ENCODE measurements around the gene DAAM1.

DAAM1 gene

DNA sequence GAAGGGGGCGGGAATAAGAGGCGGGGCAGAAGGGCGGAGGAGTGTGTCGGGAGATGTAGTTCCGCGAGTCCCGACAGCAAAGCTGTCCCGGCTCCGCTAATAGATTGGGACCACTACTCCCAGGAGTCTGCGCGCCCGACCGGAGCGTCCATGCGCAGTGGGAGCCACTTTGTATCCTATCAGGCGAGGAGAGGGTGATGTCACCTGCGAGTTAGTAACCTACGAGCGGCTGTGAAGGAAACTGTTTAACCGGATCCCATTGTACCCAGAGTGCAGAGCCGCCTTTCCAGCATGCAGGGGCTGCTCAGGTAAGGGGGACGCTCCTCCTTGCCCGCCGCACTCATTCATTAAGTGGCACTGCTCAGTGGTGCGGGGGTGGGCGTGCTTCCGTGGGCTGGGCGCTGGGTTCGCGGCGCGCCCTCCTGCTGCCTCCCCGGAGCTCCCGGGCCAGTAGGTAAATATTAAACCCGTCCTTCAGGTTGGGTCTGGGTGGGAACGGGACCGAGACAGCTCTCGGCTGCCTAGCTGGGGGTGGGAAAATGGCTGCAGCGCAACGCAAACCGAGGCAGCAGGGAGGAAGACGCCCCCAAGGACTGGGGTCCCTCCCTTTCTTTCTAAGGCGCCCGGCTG lies at the start of gene DAAM1:
DAAM1 (plus strand) TSS at position 207 of the 630 bp plus-strand sequence. CDS start 74,811 bp downstream, outside the sequence.
- Mint-ChIP-seq H3K4me1 (ENCODE audit: low read depth) (peaks cover 18% of the 10 kb centered on the region), H3K9me3 (no peaks in the 10 kb centered on the region), H3K36me3 (ENCODE audit: low read depth) (no peaks in the 10 kb centered on the region), H3K4me3 (peak within 1 kb of the TSS; percentile 91), H3K27me3 (ENCODE audit: low read depth) (peaks cover 35% of the 10 kb centered on the region), H3K27ac (peak within 1 kb of the TSS; percentile 86)

DNA sequence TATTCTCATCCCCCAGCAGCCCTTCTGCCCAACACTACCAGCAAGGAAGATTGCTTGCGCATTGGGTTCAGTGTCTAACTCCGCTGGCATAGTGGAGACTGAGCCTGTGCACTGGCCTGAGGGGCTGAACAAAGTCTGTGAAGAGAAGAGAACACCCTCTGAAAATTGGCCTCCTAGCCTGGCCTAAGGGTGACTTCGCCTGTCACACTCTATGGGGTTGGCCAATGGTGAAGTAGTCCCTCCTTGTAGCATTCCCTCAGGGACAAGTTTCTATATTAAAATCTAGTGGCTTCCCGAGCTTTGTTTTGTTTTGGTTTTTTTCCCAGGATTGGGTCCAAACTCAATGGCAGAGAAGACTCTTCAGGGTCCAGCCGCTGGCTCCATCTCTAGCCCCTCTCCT lies 49.1 kb upstream of the DAAM1 start:
- H3K4me3 Mint-ChIP-seq: no peak overlapping the region
- H3K36me3 Mint-ChIP-seq (ENCODE audit: low read depth): no peaks in the 10 kb centered on the region
- H3K27ac Mint-ChIP-seq: no peak overlapping the region
- no peaks in the 10 kb centered on the region for H3K27me3 Mint-ChIP-seq (ENCODE audit: low read depth)
- no peaks in the 10 kb centered on the region for H3K9me3 Mint-ChIP-seq
- no peaks in the 10 kb centered on the region for H3K4me1 Mint-ChIP-seq (ENCODE audit: low read depth)

DNA sequence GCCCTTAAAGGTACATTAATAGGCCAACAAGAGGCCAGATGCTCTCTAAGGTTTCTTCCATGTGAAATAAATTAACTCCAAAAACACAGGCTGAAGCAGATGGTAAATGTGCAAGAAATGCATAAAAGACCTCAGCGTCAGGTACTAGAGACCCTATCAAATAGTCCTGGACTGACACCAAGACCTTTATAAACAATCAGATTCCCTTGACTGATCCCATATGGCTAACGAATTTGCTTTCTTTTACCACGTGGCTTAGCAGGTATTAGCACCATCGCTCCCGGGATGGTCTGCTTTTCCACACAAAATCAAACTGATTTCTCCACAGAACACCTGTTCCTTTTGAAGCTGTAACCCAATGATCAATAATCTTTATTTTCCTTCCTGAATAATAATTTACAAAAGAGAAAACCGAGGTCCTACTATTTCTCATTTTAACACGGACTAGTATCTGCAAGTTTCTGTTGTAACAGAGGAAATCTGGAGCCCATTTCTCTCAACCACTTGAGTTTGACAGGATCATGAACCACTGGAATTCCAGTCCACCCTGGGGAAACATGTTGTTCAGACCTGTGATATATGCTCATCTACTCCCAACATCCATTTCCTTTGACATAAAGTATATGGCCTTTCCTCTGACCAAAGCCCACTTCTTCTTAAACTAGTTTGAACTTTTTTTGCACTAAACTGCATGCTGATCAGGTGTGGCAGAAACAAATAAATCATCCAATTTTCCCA lies 48.2 kb upstream of the DAAM1 start:
- H3K9me3 Mint-ChIP-seq: no peaks in the 10 kb centered on the region
- H3K4me1 Mint-ChIP-seq (ENCODE audit: low read depth): no peaks in the 10 kb centered on the region
- no peaks in the 10 kb centered on the region for H3K36me3 Mint-ChIP-seq (ENCODE audit: low read depth)
- H3K27ac Mint-ChIP-seq: no peak overlapping the region
- H3K4me3 Mint-ChIP-seq: no peak overlapping the region
- no peaks in the 10 kb centered on the region for H3K27me3 Mint-ChIP-seq (ENCODE audit: low read depth)

DNA sequence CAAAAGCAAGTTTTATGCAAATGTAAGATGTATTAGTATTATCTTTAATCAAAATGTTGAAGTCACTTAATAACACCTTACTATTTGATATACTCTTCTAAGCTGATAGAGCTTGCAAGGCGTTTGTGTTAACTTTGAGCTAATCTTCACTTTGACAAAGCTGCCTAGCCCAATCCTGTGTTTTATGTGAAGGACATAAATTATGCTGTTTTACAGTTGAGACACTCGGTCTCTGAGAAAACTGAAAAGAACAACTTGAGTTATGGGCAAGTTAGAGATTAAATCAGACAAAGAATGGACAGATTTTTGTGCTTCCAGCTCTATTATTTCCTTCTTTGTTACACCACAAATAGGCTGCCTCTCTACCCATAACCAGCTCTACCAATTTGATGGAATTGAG lies 42.0 kb upstream of the DAAM1 start:
- Mint-ChIP-seq H3K27ac (no peak overlapping the region), H3K4me3 (no peak overlapping the region), H3K36me3 (ENCODE audit: low read depth) (no peaks in the 10 kb centered on the region), H3K27me3 (ENCODE audit: low read depth) (peaks cover 6% of the 10 kb centered on the region), H3K9me3 (no peaks in the 10 kb centered on the region), H3K4me1 (ENCODE audit: low read depth) (no peaks in the 10 kb centered on the region)

DNA sequence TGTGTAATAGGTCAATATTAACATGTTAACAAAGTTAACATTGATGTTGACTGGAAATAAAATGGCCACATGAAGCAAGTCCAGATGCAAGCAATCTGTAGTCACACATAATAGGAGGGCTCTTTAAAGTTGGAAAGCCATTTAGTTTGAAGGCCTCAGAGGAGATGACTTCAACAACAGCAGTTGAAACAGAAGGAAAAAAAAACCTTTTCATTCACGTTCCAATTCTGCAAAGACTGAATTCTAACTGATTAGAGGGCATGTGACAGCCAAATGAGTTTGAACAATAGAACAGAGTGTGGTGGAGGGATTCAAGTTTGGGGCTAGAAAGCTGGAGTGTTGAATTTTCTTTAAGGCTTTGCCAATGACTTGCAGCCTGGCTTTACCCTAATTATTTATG lies 41.5 kb upstream of the DAAM1 start:
- Mint-ChIP-seq H3K27ac (no peak overlapping the region), H3K9me3 (no peaks in the 10 kb centered on the region), H3K27me3 (ENCODE audit: low read depth) (peaks cover 6% of the 10 kb centered on the region), H3K4me3 (no peak overlapping the region), H3K36me3 (ENCODE audit: low read depth) (no peaks in the 10 kb centered on the region), H3K4me1 (ENCODE audit: low read depth) (no peaks in the 10 kb centered on the region)

DNA sequence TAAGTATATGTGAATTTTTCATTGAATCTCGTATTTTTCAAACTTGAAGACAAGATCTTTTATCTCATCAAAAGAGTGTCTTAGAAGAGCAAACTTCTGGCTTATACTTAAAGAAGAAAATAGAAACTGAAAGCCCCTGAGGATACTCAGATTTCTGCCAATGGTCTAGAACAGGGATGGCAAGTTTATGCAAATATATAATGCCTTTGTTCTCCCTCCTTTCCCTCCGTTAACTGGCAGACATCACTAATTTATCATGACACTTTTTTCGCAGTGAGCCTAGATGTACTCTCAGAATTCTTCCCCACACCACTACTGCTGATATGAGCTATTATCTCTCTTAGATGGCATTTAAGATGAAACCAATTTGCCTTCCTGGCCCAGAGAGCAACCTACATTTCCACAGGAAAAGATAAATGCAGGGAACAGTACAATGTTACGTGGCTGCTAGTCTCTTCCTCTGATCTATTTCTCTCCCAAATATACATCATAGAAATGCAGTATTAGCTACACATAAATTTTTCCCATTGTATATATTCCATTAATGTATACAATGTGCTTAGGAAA lies 40.0 kb upstream of the DAAM1 start:
- Mint-ChIP-seq H3K27me3 (ENCODE audit: low read depth) (peaks cover 6% of the 10 kb centered on the region), H3K36me3 (ENCODE audit: low read depth) (no peaks in the 10 kb centered on the region), H3K4me1 (ENCODE audit: low read depth) (no peaks in the 10 kb centered on the region), H3K27ac (no peak overlapping the region), H3K4me3 (no peak overlapping the region), H3K9me3 (no peaks in the 10 kb centered on the region)

- H3K4me1 Mint-ChIP-seq (ENCODE audit: low read depth): no peaks in the 10 kb centered on the region
- H3K36me3 Mint-ChIP-seq (ENCODE audit: low read depth): no peaks in the 10 kb centered on the region
- no peak overlapping the region for H3K4me3 Mint-ChIP-seq
- no peak overlapping the region for H3K27ac Mint-ChIP-seq
- H3K9me3 Mint-ChIP-seq: no peaks in the 10 kb centered on the region
- peaks cover 6% of the 10 kb centered on the region for H3K27me3 Mint-ChIP-seq (ENCODE audit: low read depth)
These were observed 37.5 kb upstream of the DAAM1 start for GRCh38 chr14:59150990-59151389.

- Mint-ChIP-seq H3K36me3 (ENCODE audit: low read depth) (no peaks in the 10 kb centered on the region), H3K27ac (no peak overlapping the region), H3K4me3 (no peak overlapping the region)
These were observed 34.1 kb upstream of the DAAM1 start for GRCh38 chr14:59154373-59154772.

DNA sequence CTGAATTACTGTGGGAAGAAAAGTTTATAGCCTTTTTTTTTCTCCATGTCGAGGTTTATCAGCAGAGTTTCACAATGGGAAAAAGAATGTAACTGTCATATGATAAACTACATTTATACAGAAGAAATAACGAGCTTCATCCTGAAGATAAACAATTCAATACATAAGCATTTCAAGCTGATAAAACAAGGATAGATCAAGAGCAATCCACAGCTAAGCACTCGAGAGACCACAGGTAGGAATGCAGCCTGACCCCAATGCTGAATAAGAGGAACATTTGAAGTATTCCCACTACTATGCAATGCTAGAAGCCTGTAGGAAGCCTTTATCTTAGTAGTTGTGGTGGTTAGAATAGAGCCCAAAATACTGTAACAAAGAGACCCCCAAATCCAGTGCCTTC lies 32.6 kb upstream of the DAAM1 start:
- Mint-ChIP-seq H3K4me1 (ENCODE audit: low read depth) (no peaks in the 10 kb centered on the region), H3K36me3 (ENCODE audit: low read depth) (no peaks in the 10 kb centered on the region), H3K27ac (no peak overlapping the region), H3K27me3 (ENCODE audit: low read depth) (peaks cover 13% of the 10 kb centered on the region), H3K4me3 (no peak overlapping the region), H3K9me3 (no peaks in the 10 kb centered on the region)

More at GRCh38 chr14:59154373-59154772, 34.1 kb upstream of the DAAM1 start:
- Mint-ChIP-seq H3K4me1 (ENCODE audit: low read depth) (no peaks in the 10 kb centered on the region), H3K27me3 (ENCODE audit: low read depth) (peaks cover 9% of the 10 kb centered on the region), H3K9me3 (no peaks in the 10 kb centered on the region)

DNA sequence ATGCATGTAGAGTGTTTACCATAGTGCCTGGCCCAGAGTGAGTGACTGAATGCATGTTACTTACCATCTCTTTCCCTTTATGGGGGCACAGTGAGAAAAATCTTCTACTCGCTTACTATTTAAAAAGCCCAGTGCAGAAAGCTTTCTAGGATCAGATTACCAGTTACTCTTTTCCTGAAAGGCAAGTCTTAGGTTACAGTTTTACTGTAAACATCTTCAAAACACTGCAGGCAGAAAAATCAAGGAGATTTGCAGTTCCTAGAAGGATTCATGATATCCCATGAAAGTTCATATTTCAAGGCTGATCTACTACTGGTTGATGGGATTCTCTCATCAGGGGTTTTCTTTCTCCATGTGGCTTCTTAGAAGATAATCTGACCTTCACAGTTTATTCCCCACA lies 29.3 kb upstream of the DAAM1 start:
- Mint-ChIP-seq H3K9me3 (no peaks in the 10 kb centered on the region), H3K27me3 (ENCODE audit: low read depth) (peaks cover 13% of the 10 kb centered on the region), H3K4me1 (ENCODE audit: low read depth) (no peaks in the 10 kb centered on the region), H3K4me3 (no peak overlapping the region), H3K36me3 (ENCODE audit: low read depth) (no peaks in the 10 kb centered on the region), H3K27ac (no peak overlapping the region)

DNA sequence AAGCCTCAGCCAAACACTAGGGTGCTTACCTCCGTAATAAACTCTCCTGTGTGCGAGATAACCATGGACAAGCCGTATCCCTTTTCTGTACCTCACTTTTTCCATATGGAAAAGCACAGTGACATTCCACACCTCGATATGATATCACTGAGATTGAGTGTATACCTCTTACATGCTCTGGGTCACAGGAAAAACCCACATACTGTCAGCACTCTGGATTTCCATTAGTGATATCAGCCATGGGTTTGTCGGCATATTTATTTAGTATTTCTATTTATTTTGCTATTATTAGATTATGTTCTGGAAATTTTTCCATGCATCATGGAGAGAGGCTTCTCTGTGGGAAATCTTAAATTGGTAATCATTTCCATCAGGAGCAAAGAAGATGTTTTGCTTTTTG lies 28.0 kb upstream of the DAAM1 start:
- Mint-ChIP-seq H3K27ac (no peak overlapping the region), H3K4me3 (no peak overlapping the region), H3K36me3 (ENCODE audit: low read depth) (no peaks in the 10 kb centered on the region), H3K4me1 (ENCODE audit: low read depth) (no peaks in the 10 kb centered on the region), H3K9me3 (no peaks in the 10 kb centered on the region), H3K27me3 (ENCODE audit: low read depth) (peaks cover 13% of the 10 kb centered on the region)

GRCh38 chr14:59161561-59162175 lies 26.8 kb upstream of the DAAM1 start:
- H3K9me3 Mint-ChIP-seq: no peaks in the 10 kb centered on the region
- no peaks in the 10 kb centered on the region for H3K4me1 Mint-ChIP-seq (ENCODE audit: low read depth)
- H3K4me3 Mint-ChIP-seq: no peak overlapping the region
- no peaks in the 10 kb centered on the region for H3K36me3 Mint-ChIP-seq (ENCODE audit: low read depth)
- no peak overlapping the region for H3K27ac Mint-ChIP-seq
- peaks cover 15% of the 10 kb centered on the region for H3K27me3 Mint-ChIP-seq (ENCODE audit: low read depth)

DNA sequence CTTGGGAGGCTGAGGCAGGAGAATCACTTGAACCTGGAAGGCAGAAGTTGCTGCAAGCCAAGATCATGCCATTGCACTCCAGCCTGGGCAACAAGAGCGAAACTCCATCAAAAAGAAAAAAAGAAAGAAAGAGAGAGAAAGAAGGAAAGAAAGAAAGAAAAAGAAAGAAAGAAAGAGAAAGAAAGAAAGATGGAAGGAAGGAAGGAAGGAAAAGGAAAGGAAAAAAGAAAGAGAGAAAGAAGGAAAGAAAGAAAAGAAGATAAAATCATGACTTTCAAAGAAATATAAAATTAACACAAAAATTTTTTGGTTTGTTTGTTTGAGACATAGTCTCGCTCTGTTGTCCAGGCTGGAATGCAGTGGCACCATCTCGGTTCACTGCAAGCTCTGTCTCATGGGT lies 22.2 kb upstream of the DAAM1 start:
- no peaks in the 10 kb centered on the region for H3K4me1 Mint-ChIP-seq (ENCODE audit: low read depth)
- no peak overlapping the region for H3K27ac Mint-ChIP-seq
- no peaks in the 10 kb centered on the region for H3K9me3 Mint-ChIP-seq
- no peak overlapping the region for H3K4me3 Mint-ChIP-seq
- peaks cover 15% of the 10 kb centered on the region for H3K27me3 Mint-ChIP-seq (ENCODE audit: low read depth)
- no peaks in the 10 kb centered on the region for H3K36me3 Mint-ChIP-seq (ENCODE audit: low read depth)

- H3K4me3 Mint-ChIP-seq: no peak overlapping the region
These were observed 13.1 kb upstream of the DAAM1 start for GRCh38 chr14:59175404-59175803.

DNA sequence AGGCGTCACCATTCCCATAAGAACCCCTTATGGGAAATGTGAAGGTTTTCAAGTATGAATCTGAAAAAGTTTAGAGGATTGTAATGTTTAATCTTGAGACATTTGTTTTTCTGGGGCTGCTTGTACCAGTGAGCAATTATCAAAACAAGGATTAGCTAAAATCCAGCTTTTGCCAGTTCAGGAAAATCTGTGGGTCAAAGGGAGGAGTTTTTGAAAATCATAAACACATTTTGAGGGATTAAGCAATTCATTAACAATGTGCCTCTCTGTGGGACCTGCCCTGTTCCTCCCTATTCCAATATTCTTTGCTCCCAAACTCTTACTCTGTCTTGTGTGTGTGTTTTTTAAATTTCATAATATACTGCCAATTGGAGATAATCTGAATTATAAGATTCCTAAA lies 11.7 kb upstream of the DAAM1 start:
- Mint-ChIP-seq H3K9me3 (no peaks in the 10 kb centered on the region), H3K4me3 (no peak overlapping the region), H3K27me3 (ENCODE audit: low read depth) (peaks cover 17% of the 10 kb centered on the region), H3K27ac (no peak overlapping the region), H3K36me3 (ENCODE audit: low read depth) (no peaks in the 10 kb centered on the region), H3K4me1 (ENCODE audit: low read depth) (peaks cover 2% of the 10 kb centered on the region)

More at GRCh38 chr14:59175404-59175803, 13.1 kb upstream of the DAAM1 start:
- H3K9me3 Mint-ChIP-seq: no peaks in the 10 kb centered on the region
- H3K36me3 Mint-ChIP-seq (ENCODE audit: low read depth): no peaks in the 10 kb centered on the region
- peaks cover 14% of the 10 kb centered on the region for H3K27me3 Mint-ChIP-seq (ENCODE audit: low read depth)
- peaks cover 2% of the 10 kb centered on the region for H3K4me1 Mint-ChIP-seq (ENCODE audit: low read depth)
- H3K27ac Mint-ChIP-seq: no peak overlapping the region

Measured in T-helper 1 cell treated with Interleukin-12 subunit alpha and Interleukin-12 subunit beta and Interleukin-4 antibody, amounts not matched to agents 30 μg/mL and 1 μg/mL, for 36 hours (primary cell).